Measurements from ENCODE around the gene TRIO.

Gene TRIO

GRCh38 chr5:14247054-14247386, 103.9 kb downstream of the TRIO start:
- DNase-seq (ENCODE audit: low read depth): no peak

GRCh38 chr5:14249258-14250082, 106.3 kb downstream of the TRIO start:
- no peak for DNase-seq (ENCODE audit: low read depth)

GRCh38 chr5:14250084-14250695, 107.0 kb downstream of the TRIO start:
- no peak for DNase-seq (ENCODE audit: low read depth)

- no peak for DNase-seq (ENCODE audit: low read depth)
Measured at GRCh38 chr5:14250748-14251701, 107.9 kb downstream of the TRIO start.

GRCh38 chr5:14251733-14252132, 108.6 kb downstream of the TRIO start:
- no peak for DNase-seq (ENCODE audit: low read depth)

- no peak for DNase-seq (ENCODE audit: low read depth)
Measured at GRCh38 chr5:14252793-14253192, 109.7 kb downstream of the TRIO start.

GRCh38 chr5:14254686-14255085, 111.5 kb downstream of the TRIO start:
- no peak for DNase-seq (ENCODE audit: low read depth)

GRCh38 chr5:14256026-14256690, 113.0 kb downstream of the TRIO start:
- DNase-seq (ENCODE audit: low read depth): no peak

GRCh38 chr5:14256756-14257393, 113.7 kb downstream of the TRIO start:
- DNase-seq (ENCODE audit: low read depth): no peak

- no peak for DNase-seq (ENCODE audit: low read depth)
Measured at GRCh38 chr5:14257995-14258403, 114.9 kb downstream of the TRIO start.

GRCh38 chr5:14258840-14259239, 115.7 kb downstream of the TRIO start:
- DNase-seq (ENCODE audit: low read depth): no peak

- DNase-seq (ENCODE audit: low read depth): no peak
Measured at GRCh38 chr5:14260637-14261036, 117.5 kb downstream of the TRIO start.

GRCh38 chr5:14261235-14261634, 118.1 kb downstream of the TRIO start:
- no peak for DNase-seq (ENCODE audit: low read depth)

- no peak for DNase-seq (ENCODE audit: low read depth)
Measured at GRCh38 chr5:14261856-14262611, 118.9 kb downstream of the TRIO start.

- DNase-seq (ENCODE audit: low read depth): no peak
Measured at GRCh38 chr5:14263113-14263512, 120.0 kb downstream of the TRIO start.

- no peak for DNase-seq (ENCODE audit: low read depth)
Measured at GRCh38 chr5:14263699-14264098, 120.6 kb downstream of the TRIO start.

GRCh38 chr5:14264605-14265316, 121.6 kb downstream of the TRIO start:
- peak; percentile 60 for DNase-seq (ENCODE audit: low read depth)

GRCh38 chr5:14265570-14265969, 122.4 kb downstream of the TRIO start:
- DNase-seq (ENCODE audit: low read depth): no peak

- DNase-seq (ENCODE audit: low read depth): no peak
Measured at GRCh38 chr5:14266171-14266570, 123.0 kb downstream of the TRIO start.

GRCh38 chr5:14266686-14267085, 123.5 kb downstream of the TRIO start:
- no peak for DNase-seq (ENCODE audit: low read depth)
